Spinal cord (tissue), 10 donors: ENCODE measurements around the gene GAB1. TPM values are rescaled to one million over a fixed set of nuclear protein-coding genes. Genes with fewer than 3 reads are reported as not detected.
A peak's percentile ranks its signal among the peaks of the same experiment; 100 is the strongest.

Experiments used
- DNase-seq, 6 donors: peaks; one replicate each; pipeline versions ENCODE4 v3.0.0 to v3.0.0-alpha.2; 2013 to 2015; ENCODE audit warnings: low spot score in 6 of 6, low read depth in 4 of 6
- H3K27ac ChIP-seq: one replicate; pipeline ENCODE4 v1.5.1; 2013; ENCODE audit warnings: low read depth, low read length, control low read depth
- H3K27me3 ChIP-seq: one replicate; pipeline ENCODE4 v1.6.1; 2013; ENCODE audit warnings: low read length; ENCODE audit not compliant: control insufficient read depth, insufficient read depth
- H3K36me3 ChIP-seq: one replicate; pipeline ENCODE4 v1.6.1; 2013; ENCODE audit warnings: low read length; ENCODE audit not compliant: control insufficient read depth, insufficient read depth
- H3K4me1 ChIP-seq: one replicate; pipeline ENCODE4 v1.6.1; 2013; ENCODE audit warnings: low read length; ENCODE audit not compliant: control insufficient read depth, insufficient read depth
- H3K4me3 ChIP-seq: one replicate; pipeline ENCODE4 v1.5.1; 2013; ENCODE audit warnings: low read depth, low read length, control low read depth
- H3K9me3 ChIP-seq: one replicate; pipeline ENCODE4 v1.6.1; 2013; ENCODE audit warnings: low read length; ENCODE audit not compliant: control insufficient read depth, insufficient read depth
- WGBS: methylation state at CpG from one replicate; pipeline ENCODE4 v1.1.5; 2013; ENCODE audit warnings: missing lambda C conversion rate; ENCODE audit not compliant: insufficient coverage; 5-methylcytosine and 5-hydroxymethylcytosine counted together
- polyA plus RNA-seq, 2 donors: library from polyadenylated mRNA; unstranded; fragments of 120-200 nt; gene quantifications; one replicate each; pipeline ENCODE4 v1.2.1, GENCODE V29; 2013; ENCODE audit not compliant: insufficient read length in 2 of 2
- total RNA-seq, 2 donors: library from RNA; depleted of rRNA in 1 of 2; stranded (reverse); fragments of 120-200 nt in 1 of 2; fragments of >200 nt in 1 of 2; gene quantifications; one replicate each; pipeline versions ENCODE4 v1.2.3 to v1.2.4, GENCODE V29; 2013 to 2014
- donor health status: healthy.

Gene GAB1
- total and polyA plus RNA-seq, 4 donors, result 38.6 to 81.6 (median 63.1) TPM

DNA sequence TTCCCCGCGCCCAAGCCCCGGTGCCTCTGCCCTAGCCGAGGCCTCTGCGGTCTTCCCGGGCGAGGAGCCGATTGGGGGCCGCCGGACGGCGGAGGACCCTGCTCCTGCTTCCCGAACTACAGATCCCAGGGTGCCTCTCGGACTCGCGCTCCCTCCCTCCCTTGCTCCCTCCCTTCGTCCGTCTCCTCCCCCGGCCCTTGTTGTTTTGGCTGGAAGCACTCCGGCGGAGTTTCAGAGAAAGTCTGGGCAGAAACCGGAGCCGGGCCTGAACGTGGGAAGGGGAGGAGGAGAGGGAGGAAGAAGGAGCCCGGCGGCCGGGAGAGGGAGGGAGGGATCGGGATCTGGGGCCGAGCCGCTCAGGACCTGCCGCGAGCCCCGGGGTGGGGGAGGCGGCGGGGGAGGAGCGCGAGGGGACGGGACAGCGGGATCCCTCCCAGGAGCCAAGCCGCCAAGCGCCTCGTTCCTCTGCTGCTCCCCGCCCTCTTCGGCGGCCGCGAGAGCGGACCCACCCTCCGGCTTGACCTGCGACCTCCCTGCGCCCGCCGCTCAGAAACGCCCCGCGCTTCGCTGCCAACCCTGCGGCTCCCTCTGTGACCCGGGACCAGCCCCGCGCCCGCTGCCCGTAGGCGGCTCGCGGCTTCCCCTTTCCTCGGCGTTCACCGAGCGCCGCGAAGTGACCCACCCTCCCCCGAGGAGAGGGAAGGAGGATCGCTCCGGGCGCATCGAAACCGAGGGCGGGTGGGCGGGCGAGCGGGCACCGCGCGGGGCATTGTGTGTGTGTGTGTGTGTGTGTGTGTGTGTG, 496 bp upstream of the GAB1 start:
- under 1% methylated on average over 73 of the region's 85 CpGs for WGBS
- Histone ChIP-seq H3K27ac (peak overlapping the region; percentile 97), H3K4me1 (peaks cover 17% of the 10 kb centered on the region), H3K4me3 (peak overlapping the region; percentile 88), H3K27me3 (no peaks in the 10 kb centered on the region), H3K36me3 (no peaks in the 10 kb centered on the region), H3K9me3 (no peaks in the 10 kb centered on the region)
- peak; percentile 72 to 96 (median 84) for DNase-seq

DNA sequence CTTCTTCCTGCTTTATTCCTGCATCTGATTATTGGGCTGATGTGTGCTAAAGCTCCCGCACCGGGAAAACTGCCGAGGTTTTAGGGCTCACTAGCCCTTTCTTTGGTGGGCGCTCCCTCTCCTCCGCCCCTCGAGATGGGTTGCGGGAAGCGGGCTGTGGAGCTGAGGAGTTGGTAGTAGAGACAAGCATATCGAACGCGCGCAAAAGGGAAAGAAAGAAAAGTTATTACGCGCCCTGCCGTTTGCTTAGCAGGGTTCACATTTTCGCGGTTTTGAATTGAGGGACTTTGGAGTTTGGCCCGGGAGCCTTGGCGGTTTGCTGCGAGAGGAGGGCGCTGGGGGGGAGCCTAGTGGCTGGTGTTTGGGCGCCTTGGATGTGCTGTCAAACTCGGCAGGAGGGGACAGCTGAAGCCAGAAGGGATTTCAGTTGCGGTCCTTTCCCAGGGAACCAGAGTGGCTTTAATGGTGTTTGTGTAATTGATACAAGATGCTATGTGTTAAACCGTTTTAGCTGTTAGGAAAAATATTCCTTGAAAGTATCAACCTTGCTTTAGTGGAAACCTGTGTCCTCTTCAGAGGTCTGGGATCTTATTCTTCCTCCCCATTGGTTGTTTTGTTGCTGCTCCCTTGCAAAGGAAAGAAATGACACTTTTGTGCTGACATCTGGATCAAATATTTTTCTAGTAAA, 1.1 kb downstream of the GAB1 start:
- DNase-seq, result peak; percentile 15 to 81 (median 42)
- no peaks in the 10 kb centered on the region for H3K9me3 ChIP-seq
- H3K27me3 ChIP-seq, result no peaks in the 10 kb centered on the region
- peak overlapping the region; percentile 88 for H3K4me3 ChIP-seq
- H3K36me3 ChIP-seq, result no peaks in the 10 kb centered on the region
- H3K4me1 ChIP-seq, result peaks cover 24% of the 10 kb centered on the region
- H3K27ac ChIP-seq, result peak overlapping the region; percentile 97
- WGBS, result under 1% methylated on average over 25 of the region's 25 CpGs

GRCh38 chr4:143338313-143338712, 1.6 kb downstream of the GAB1 start:
- Histone ChIP-seq H3K4me1 (peaks cover 27% of the 10 kb centered on the region), H3K9me3 (no peaks in the 10 kb centered on the region), H3K27ac (peak overlapping the region; percentile 97), H3K27me3 (no peaks in the 10 kb centered on the region), H3K36me3 (no peaks in the 10 kb centered on the region), H3K4me3 (peak overlapping the region; percentile 88)
- WGBS, result 57% methylated on average over 1 of the region's 5 CpGs
- no peak for DNase-seq

DNA sequence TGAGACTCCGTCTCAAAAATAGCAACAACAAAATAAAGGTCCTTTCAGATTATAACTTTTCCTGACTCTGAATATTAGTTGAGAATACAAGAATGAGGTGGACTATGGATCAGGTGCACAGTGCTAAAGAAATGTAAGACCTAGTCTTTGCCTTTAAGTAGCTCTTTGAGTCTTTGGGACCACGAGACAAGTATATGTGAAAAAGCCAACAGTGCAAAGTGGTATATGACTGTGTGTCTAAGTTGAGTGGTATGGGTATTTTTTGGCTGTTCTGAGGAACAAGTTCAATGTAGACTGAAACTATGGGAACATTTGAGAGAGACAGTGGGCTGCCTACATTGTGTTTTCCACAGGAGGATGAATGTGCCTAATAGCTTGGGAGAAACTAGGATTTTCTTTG, 2.8 kb downstream of the GAB1 start:
- Histone ChIP-seq H3K4me3 (no peak overlapping the region), H3K4me1 (peaks cover 31% of the 10 kb centered on the region), H3K27me3 (no peaks in the 10 kb centered on the region), H3K36me3 (no peaks in the 10 kb centered on the region), H3K27ac (no peak overlapping the region), H3K9me3 (no peaks in the 10 kb centered on the region)
- WGBS, result 60% methylated on average over 1 of the region's 2 CpGs
- no peak for DNase-seq

DNA sequence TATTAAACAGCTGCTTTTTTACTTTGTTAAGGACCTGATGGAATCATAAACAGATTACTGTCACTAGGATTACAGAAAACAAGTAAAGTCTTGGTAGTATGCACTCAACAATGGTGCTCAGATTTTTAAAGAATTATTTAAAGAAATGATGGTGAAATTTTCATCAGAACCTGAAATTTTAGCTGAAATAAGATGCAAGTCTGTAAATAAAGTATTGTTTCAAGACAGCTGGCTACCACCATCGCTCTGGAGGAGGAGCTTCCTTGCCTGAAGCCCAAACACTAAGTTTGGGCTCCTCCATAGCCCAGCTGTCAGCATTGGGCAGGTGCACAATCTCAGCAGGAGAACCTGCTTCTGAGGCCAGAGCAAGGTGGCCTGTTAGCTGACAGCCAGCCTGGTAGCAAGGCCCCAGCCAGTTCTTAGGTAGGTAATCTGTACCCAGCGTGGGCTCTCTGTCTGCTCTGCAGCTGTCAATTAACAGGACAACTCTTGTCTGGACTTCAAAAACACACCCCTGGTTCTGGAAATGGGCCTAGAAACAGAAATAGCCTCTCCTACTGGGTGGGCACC, 4.6 kb downstream of the GAB1 start:
- H3K27ac ChIP-seq, result no peak overlapping the region
- no peak for DNase-seq
- H3K27me3 ChIP-seq, result no peaks in the 10 kb centered on the region
- no peaks in the 10 kb centered on the region for H3K36me3 ChIP-seq
- H3K9me3 ChIP-seq, result no peaks in the 10 kb centered on the region
- no peak overlapping the region for H3K4me3 ChIP-seq
- WGBS, result 81% methylated on average over 2 of the region's 2 CpGs
- peaks cover 22% of the 10 kb centered on the region for H3K4me1 ChIP-seq

DNA sequence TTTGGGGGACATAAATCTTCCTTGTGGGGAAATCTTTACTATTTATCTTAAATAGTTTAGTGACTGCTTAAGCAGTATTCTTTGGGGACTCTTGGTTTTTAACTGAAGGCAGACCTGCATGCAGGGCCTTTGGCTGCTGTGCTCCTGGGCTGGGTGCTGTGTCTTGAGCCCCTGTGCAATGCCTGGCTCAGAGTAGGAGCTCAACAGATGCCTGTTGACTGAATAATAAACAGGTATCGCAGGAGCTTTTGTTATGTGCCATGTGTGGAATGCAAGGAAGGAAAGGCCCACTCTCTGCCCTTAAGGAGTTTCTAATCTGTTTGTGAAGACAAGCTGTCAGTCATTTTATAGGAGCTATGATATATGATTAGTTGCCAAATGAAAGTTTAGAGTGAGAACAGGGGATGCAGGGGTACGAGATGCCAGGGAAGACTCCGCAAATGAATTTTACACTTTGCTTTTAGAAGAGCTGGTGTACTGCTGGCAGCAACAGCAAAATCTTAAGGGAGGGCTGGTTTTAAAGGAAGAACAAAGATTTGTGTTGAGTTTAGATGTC, 6.7 kb downstream of the GAB1 start:
- no peaks in the 10 kb centered on the region for H3K27me3 ChIP-seq
- peaks cover 17% of the 10 kb centered on the region for H3K4me1 ChIP-seq
- WGBS, result 50% methylated on average over 3 of the region's 3 CpGs
- DNase-seq, result no peak
- H3K9me3 ChIP-seq, result no peaks in the 10 kb centered on the region
- peak overlapping the region; percentile 84 for H3K27ac ChIP-seq
- no peaks in the 10 kb centered on the region for H3K36me3 ChIP-seq
- no peak overlapping the region for H3K4me3 ChIP-seq

DNA sequence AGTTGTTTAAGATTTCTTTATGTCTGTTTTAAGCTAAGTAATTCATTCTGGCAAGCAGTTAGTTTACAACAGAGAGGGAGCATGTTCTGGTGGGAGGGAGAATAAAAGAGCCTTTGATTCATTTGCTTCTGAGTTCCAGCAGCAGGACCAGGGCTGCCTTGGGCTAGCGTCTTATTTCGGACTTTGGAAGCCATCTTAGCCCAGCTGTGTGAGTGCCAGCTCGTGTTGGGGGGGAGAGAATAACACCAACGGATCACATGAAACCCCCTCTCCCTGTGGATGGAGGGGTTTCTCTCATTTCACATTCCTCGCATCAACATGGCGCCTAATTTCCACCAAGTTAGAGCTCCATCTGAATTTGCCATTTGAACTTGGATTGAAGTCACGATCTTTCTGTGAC, 7.4 kb downstream of the GAB1 start:
- DNase-seq, result peak in 5 of 6 donors; percentile 2 to 80 (median 41)
- Histone ChIP-seq H3K9me3 (no peaks in the 10 kb centered on the region), H3K4me1 (peaks cover 17% of the 10 kb centered on the region), H3K27me3 (no peaks in the 10 kb centered on the region), H3K4me3 (no peak overlapping the region), H3K27ac (peak overlapping the region; percentile 84), H3K36me3 (no peaks in the 10 kb centered on the region)
- WGBS, result 57% methylated on average over 3 of the region's 7 CpGs

DNA sequence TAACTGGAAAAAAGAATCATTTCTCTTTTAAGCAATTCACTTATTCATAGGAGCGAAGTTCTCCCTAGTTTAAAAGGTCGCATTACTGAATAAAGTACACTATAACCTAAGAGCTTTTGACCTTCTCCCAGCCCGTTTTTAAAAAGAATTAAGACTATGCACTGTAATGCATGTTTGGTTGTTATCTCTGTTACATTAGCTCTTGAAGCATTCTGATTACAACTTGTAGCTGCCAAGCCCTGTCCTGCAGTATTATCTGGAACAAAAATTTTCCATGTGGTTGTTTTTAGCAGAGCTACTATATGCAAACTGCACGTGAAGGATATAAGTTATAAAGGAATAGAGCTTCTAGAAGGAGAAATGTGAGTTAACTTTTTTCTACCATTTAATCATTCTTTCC, 8.1 kb downstream of the GAB1 start:
- H3K27me3 ChIP-seq, result no peaks in the 10 kb centered on the region
- peaks cover 17% of the 10 kb centered on the region for H3K4me1 ChIP-seq
- H3K27ac ChIP-seq, result peak overlapping the region; percentile 84
- H3K4me3 ChIP-seq, result no peak overlapping the region
- no peaks in the 10 kb centered on the region for H3K9me3 ChIP-seq
- no peak for DNase-seq
- WGBS, result no CpG with 5 or more reads among the region's 4 CpGs
- H3K36me3 ChIP-seq, result no peaks in the 10 kb centered on the region

GRCh38 chr4:143345356-143345755, 8.7 kb downstream of the GAB1 start:
- H3K4me1 ChIP-seq, result peaks cover 17% of the 10 kb centered on the region
- H3K27me3 ChIP-seq, result no peaks in the 10 kb centered on the region
- H3K9me3 ChIP-seq, result no peaks in the 10 kb centered on the region
- H3K4me3 ChIP-seq, result no peak overlapping the region
- DNase-seq, result no peak
- no CpG with 5 or more reads among the region's 1 CpG for WGBS
- H3K36me3 ChIP-seq, result no peaks in the 10 kb centered on the region
- H3K27ac ChIP-seq, result peak overlapping the region; percentile 84
